Activated CD4-positive, alpha-beta T cell treated with anti-CD3 and anti-CD28 coated beads, Interleukin-2, amount 10 ng/mL, durations not matched to agents 7 days and 5 days (primary cell): ENCODE data around the gene CRY1. TPM values are rescaled to one million over a fixed set of nuclear protein-coding genes. Genes with fewer than 3 reads are reported as not detected.
"Not testable (repeated sequence)": the region's sequence is repeated elsewhere in the genome, so short reads cannot be mapped to it uniquely, and the experiment has no call there.

Experiments used
- CTCF ChIA-PET: fragments of 350-600 bp; sonication (Branson Sonifier 250); formaldehyde crosslinking; loops from one replicate; lab custom pipeline; 2021; ENCODE audit warnings: antibody characterized with exemption; lab: Charles Lee
- POLR2A ChIA-PET: fragments of 350-600 bp; sonication (Branson Sonifier 250); formaldehyde crosslinking; loops from one replicate; lab custom pipeline; 2021; ENCODE audit warnings: antibody characterized with exemption; lab: Charles Lee
- DNase-seq: peaks from one replicate; pipeline ENCODE4 v3.0.0-alpha.2; 2020
- H3K27ac Mint-ChIP-seq: one replicate; pipeline ENCODE4 v1.8.0; 2021; ENCODE audit warnings: mild to moderate bottlenecking, moderate library complexity, mixed read lengths
- H3K27me3 Mint-ChIP-seq: one replicate; pipeline ENCODE4 v1.8.0; 2021; ENCODE audit warnings: mixed read lengths
- H3K36me3 Mint-ChIP-seq: one replicate; pipeline ENCODE4 v1.8.0; 2021; ENCODE audit warnings: low read depth, mixed read lengths
- H3K4me1 Mint-ChIP-seq: one replicate; pipeline ENCODE4 v1.8.0; 2021; ENCODE audit warnings: mixed read lengths
- H3K4me3 Mint-ChIP-seq: one replicate; pipeline ENCODE4 v1.8.0; 2021; ENCODE audit warnings: mild to moderate bottlenecking, moderate library complexity, mixed read lengths
- H3K9me3 Mint-ChIP-seq: one replicate; pipeline ENCODE4 v1.8.0; 2021; ENCODE audit warnings: mixed read lengths
- total RNA-seq, 2 experiments: library from RNA; stranded (reverse); gene quantifications; one replicate each; pipeline ENCODE4 v1.2.3, GENCODE V29; 2021

CRY1 gene
- total RNA-seq, 2 experiments from 2014 or later: 12.2 to 12.9 TPM

DNA sequence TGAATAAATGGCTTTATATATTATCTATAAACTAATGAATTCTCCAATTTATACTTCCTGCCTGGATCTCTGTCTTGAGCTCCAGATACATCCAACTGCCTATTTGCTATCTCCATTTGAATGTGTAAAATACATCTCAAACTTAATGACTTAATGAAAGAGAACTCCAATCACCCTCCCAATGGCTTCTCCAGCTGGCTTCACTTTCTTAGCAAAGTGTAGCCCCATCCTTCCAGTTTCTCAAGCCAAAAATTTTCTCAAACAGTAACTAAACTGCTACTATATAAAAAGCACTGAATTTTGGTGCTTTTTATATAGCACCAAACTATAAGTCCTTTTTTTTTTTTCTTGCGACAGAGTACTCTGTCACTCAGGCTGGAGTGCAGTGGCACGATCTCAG is 2.6 kb downstream of the CRY1 start:
- Mint-ChIP-seq H3K27ac (no peak overlapping the region), H3K9me3 (peaks cover under 1% of the 10 kb centered on the region), H3K36me3 (peaks cover 2% of the 10 kb centered on the region), H3K27me3 (no peaks in the 10 kb centered on the region), H3K4me1 (peaks cover 16% of the 10 kb centered on the region), H3K4me3 (no peak overlapping the region)
- no peak for DNase-seq
- CTCF ChIA-PET: interaction anchor here (0.6 to 0.7 kb wide), 3 partner anchors 59 to 795 kb away, joined by 3 to 6 read pairs (median 4); no protein-coding TSS in a partner anchor
- POLR2A ChIA-PET: no interaction called here

DNA sequence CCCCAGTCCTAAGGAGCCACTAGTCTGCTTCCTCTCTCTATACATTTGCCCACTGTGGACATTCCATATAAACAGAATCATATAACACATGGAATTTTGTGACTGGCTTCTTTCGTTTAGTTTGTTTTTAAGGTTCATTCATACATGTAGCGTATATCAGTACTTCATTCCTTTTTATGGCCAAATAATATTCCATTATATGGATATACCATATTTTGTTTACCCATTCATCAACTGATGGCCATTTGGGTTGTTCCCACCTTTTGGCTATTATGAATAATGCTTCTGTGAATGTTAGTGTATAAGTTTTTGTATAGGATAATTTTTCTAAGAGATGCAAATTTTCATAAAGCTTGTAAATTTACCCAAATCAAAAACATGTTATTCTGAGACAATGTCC is 4.4 kb downstream of the CRY1 start:
- H3K4me3 Mint-ChIP-seq: no peak overlapping the region
- H3K27me3 Mint-ChIP-seq: no peaks in the 10 kb centered on the region
- peaks cover 7% of the 10 kb centered on the region for H3K4me1 Mint-ChIP-seq
- POLR2A ChIA-PET: no interaction called here
- CTCF ChIA-PET: interaction anchor here (0.6 kb wide), 1 partner anchor 9 kb away, joined by 3 read pairs; no protein-coding TSS in a partner anchor
- DNase-seq: no peak
- no peak overlapping the region for H3K27ac Mint-ChIP-seq
- H3K36me3 Mint-ChIP-seq: peaks cover 2% of the 10 kb centered on the region
- no peaks in the 10 kb centered on the region for H3K9me3 Mint-ChIP-seq

DNA sequence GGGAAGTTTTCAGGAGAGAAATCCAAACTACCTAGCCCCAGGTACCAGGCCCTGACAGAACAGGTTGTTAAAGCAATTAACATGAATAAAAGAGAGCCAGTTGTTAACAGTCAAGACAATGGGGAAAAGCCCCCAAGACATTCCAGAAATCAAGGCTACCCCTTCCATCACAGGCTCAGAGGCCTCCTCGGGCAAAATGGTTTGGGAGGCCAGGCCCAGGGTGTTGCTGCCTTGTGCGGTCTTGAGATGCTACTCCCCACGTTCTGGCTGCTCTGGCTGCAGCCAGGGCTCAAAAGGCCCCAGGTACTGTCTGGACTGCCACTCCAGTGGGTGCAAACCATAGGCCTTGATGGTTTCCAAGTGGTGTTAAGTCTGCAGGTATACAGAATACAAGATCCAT is 7.0 kb downstream of the CRY1 start:
- POLR2A ChIA-PET: no interaction called here
- Mint-ChIP-seq H3K27me3 (no peaks in the 10 kb centered on the region), H3K36me3 (peaks cover 8% of the 10 kb centered on the region)

DNA sequence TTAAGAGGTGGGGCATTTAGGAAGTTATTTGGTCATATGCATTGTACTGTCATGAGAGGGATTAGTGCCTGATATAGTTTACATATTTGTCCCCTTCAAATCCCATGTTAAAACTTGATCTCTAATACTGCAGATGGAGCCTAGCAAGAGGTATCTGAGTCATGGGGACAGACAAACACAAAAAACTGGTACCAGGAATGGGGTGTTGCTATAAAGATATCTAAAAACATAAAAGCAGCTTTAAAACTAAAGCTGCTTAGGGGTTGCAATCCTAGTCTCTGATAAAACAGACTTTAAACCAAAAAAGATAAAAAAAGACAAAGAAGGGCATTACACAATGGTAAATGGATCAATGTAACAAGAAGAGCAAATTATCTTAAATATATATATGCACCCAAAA is 11.6 kb downstream of the CRY1 start:
- ChIA-PET POLR2A (no interaction called here), CTCF (no interaction called here)
- Mint-ChIP-seq H3K36me3 (peaks cover 5% of the 10 kb centered on the region), H3K27me3 (no peaks in the 10 kb centered on the region), H3K4me3 (no peak overlapping the region), H3K27ac (no peak overlapping the region), H3K4me1 (no peaks in the 10 kb centered on the region), H3K9me3 (peaks cover 6% of the 10 kb centered on the region)
- DNase-seq: no peak

More for the DNA sequence above, 7.0 kb downstream of the CRY1 start:
- no peak overlapping the region for H3K27ac Mint-ChIP-seq
- peaks cover 6% of the 10 kb centered on the region for H3K9me3 Mint-ChIP-seq
- DNase-seq: no peak
- H3K4me1 Mint-ChIP-seq: peaks cover 4% of the 10 kb centered on the region
- CTCF ChIA-PET: no interaction called here
- no peak overlapping the region for H3K4me3 Mint-ChIP-seq

DNA sequence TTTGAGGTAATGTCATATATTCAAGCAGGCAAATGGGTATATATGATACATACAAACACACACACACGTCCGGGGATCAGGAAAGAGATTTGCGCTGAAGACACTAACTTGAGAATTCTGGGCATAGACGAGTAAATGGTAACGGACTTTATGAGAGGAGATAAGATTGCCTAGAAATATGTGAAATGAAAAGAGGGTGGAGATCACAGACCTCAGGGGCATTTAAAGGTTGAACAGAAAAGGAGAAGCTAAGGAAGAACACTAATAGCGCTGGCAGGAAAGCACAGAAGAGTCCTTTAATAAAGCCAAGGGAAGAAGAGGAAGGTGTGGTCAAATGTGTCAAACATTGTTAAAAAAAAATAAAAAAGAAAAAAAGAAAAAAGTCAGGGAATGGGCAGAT is 13.1 kb downstream of the CRY1 start:
- no peak overlapping the region for H3K27ac Mint-ChIP-seq
- H3K36me3 Mint-ChIP-seq: peaks cover 5% of the 10 kb centered on the region
- ChIA-PET POLR2A (no interaction called here), CTCF (interaction anchor here (0.6 to 1.5 kb wide), 2 partner anchors 9 to 11 kb away, joined by 3 to 5 read pairs; no protein-coding TSS in a partner anchor)
- H3K4me1 Mint-ChIP-seq: no peaks in the 10 kb centered on the region
- peaks cover 6% of the 10 kb centered on the region for H3K9me3 Mint-ChIP-seq
- no peaks in the 10 kb centered on the region for H3K27me3 Mint-ChIP-seq
- DNase-seq: no peak
- no peak overlapping the region for H3K4me3 Mint-ChIP-seq

DNA sequence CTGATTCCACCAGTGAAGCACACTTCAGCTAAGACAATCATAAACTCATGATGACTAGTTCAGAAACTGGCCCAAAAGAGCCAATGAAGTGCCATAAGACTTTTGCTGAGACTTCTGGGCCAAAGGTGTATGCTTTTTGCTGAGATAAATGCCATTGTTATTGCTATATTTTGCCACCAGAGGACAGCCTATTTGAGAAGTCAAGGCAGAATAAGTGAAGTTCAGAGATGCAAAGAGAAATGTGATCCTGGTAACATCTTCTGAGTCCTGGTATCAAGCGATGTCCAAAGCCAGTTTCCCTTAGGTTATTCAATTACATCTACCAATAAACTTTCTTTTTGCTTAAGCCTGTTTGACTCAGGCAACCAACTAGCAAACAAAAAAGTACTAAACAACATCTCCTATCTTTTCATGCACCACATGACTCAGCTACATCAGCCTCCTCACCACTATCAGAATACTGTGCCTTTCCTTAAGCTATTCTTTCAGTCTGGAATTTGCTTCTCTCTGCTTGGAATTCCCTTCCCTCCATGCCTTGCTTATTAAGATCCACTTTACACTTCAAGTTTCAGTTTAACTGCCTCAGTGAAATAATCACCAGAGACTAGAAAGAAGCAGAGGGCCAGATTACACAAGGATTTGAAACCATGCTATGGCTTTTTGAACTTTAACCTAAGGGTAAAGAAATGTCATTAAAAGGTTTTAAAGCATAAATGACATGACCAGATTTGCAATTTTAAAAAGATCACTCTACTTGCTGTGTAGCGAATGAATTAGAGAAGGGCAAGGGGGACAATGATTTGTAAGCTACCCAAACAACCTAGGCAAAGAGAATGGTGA is 14.0 kb downstream of the CRY1 start:
- Mint-ChIP-seq H3K4me3 (no peak overlapping the region), H3K36me3 (peaks cover 5% of the 10 kb centered on the region), H3K4me1 (no peaks in the 10 kb centered on the region), H3K27me3 (no peaks in the 10 kb centered on the region), H3K27ac (no peak overlapping the region), H3K9me3 (peaks cover 6% of the 10 kb centered on the region)
- ChIA-PET POLR2A (no interaction called here), CTCF (interaction anchor here (1.5 kb wide), 1 partner anchor 10 kb away, joined by 5 read pairs; no protein-coding TSS in a partner anchor)
- DNase-seq: no peak

DNA sequence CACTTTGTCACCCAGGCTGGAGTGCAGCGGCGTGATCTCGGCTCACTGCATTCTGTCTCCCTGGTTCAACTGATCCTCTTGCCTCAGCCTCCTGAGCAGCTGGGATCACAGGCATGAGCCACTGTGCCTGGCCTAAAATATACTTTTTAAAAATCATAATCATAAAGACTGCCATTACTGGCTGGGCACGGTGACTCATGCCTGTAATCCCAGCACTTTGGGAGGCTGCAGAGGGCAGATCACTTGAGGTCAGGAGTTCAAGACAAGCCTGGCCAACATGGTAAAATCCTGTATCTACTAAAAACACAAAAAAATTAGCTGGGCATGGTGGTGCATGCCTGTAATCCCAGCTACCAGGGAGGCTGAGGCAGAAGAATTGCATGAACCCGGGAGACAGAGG is 20.1 kb downstream of the CRY1 start:
- H3K27ac Mint-ChIP-seq, CTCF ChIA-PET, DNase-seq, H3K27me3 Mint-ChIP-seq, H3K4me1 Mint-ChIP-seq, POLR2A ChIA-PET, H3K4me3 Mint-ChIP-seq, H3K36me3 Mint-ChIP-seq, H3K9me3 Mint-ChIP-seq: not testable (repeated sequence)

DNA sequence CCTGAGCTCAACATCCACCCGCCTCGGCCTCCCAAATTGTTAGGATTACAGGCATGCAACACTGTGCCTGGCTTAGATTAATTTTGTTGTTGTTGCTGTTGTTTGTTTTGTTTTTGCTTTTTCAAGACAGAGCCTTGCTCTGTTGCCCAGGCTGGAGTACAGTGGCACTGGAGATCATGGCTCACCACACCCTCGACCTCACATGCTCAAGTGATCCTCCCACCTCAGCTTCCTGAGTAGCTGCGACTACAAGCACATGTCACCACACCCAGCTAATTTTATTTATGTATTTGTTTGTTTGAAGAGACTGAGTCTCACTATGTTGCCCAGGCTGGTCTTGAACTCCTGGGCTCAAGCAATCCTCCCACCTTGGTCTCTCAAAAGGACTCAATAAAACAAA is 26.7 kb downstream of the CRY1 start:
- H3K27me3 Mint-ChIP-seq: no peaks in the 10 kb centered on the region
- peaks cover 5% of the 10 kb centered on the region for H3K9me3 Mint-ChIP-seq
- H3K36me3 Mint-ChIP-seq: peaks cover 8% of the 10 kb centered on the region
- DNase-seq: no peak
- ChIA-PET POLR2A (no interaction called here), CTCF (no interaction called here)
- H3K27ac Mint-ChIP-seq: no peak overlapping the region
- peaks cover 7% of the 10 kb centered on the region for H3K4me1 Mint-ChIP-seq
- H3K4me3 Mint-ChIP-seq: no peak overlapping the region

DNA sequence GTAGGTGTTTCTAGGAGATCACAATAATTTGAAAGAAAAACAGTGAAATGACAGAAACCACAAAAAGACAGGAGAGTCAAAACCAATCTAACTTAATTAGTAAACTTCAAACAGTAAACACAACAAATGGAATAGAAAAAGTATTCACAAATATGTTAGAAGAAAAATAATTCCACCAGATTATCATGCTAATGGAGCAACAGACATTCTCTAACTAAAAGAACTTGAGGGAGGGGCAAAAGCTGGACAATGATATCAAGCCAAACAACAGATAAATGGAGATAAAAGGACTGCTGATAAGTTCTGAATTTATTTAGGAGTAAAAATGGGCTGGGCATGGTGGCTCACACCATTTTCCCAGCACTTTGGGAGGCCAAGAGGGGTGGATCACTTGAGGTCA is 28.7 kb downstream of the CRY1 start:
- ChIA-PET POLR2A (no interaction called here), CTCF (no interaction called here)
- Mint-ChIP-seq H3K9me3 (peaks cover 5% of the 10 kb centered on the region), H3K27ac (no peak overlapping the region), H3K36me3 (peaks cover 8% of the 10 kb centered on the region), H3K4me3 (no peak overlapping the region), H3K27me3 (no peaks in the 10 kb centered on the region), H3K4me1 (peaks cover 7% of the 10 kb centered on the region)
- DNase-seq: no peak

DNA sequence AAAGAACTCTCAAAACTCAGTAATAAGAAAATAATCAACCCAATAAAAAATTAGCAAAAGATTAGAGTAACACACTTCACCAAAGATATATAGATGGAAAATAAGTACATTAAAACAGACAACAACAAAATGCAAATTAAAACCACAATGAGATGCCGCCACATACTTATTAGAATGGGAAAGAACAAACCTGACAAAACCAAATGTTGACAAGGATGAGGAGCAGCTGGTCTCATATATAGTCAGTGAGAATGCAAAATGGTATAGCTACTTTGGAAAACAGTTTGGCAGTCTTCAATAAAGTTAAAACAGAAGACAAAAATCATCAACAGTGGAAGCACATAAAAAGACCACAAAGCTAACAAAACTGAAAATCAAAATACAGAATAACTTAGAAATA is 29.1 kb downstream of the CRY1 start:
- Mint-ChIP-seq H3K27ac (no peak overlapping the region), H3K4me1 (peaks cover 7% of the 10 kb centered on the region), H3K9me3 (peaks cover 5% of the 10 kb centered on the region), H3K4me3 (no peak overlapping the region), H3K36me3 (peaks cover 8% of the 10 kb centered on the region), H3K27me3 (no peaks in the 10 kb centered on the region)
- ChIA-PET CTCF (no interaction called here), POLR2A (no interaction called here)
- no peak for DNase-seq

DNA sequence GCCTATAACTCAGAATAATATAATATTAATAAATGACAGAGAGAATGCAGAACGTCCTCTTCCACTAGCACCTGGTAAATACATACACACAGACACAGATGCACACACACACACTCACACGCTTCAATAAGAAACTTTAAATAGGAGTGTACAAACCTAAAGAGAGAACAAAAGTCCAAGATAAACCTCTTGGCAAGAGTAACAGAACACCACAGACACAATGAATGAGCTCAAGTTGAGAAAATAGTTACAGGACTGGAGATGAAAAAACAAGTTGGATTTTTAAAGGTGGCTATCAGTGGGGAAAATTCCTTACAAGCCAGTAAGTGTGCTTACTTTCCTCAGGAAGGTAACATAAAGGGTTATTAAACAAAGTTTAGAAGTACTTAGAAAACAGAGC is 35.2 kb downstream of the CRY1 start:
- ChIA-PET CTCF (interaction anchor here (1.0 kb wide), 1 partner anchor 13 kb away, joined by 3 read pairs; no protein-coding TSS in a partner anchor), POLR2A (no interaction called here)
- H3K36me3 Mint-ChIP-seq: no peaks in the 10 kb centered on the region

DNA sequence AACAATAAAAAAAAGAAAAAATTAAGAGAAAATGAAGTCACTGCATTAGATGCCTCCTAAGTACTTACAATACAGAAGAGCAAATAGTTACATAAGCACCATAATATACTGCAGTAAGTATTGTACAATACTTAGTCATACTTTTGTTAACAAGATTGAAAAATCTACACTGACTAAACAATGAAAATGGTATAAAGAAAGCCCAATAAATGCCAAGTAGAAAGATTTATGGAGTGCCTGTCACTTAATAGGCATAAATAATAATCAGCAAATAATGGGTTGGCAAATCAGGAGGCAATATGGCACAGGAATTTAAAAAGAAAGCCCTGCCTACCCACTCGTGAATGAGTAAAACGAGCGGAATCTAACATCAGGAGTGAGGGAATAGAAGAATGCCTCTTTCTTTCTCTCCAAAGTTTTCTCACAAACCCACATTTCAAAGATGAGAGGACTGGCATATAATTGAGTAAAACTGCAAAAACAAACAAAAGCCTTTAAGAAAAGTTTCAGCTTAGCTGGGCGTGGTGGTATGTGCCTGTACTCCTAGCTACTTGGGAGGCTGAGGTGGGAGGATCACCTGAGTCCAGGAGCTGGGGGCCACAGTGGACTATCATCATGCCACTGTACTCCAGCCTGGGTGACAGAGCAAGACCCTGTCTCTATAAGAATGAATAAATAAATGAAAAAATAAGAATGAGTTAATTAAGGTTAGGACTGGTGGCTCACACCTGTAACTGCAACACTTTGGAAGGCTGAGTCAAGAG is 36.1 kb downstream of the CRY1 start:
- Mint-ChIP-seq H3K27me3 (no peaks in the 10 kb centered on the region), H3K36me3 (no peaks in the 10 kb centered on the region), H3K9me3 (peaks cover 7% of the 10 kb centered on the region), H3K4me1 (no peaks in the 10 kb centered on the region), H3K27ac (no peak overlapping the region), H3K4me3 (no peak overlapping the region)
- DNase-seq: no peak
- CTCF ChIA-PET: interaction anchor here (1.0 kb wide), 1 partner anchor 12 kb away, joined by 3 read pairs; no protein-coding TSS in a partner anchor
- POLR2A ChIA-PET: no interaction called here

More for the DNA sequence above, 35.2 kb downstream of the CRY1 start:
- Mint-ChIP-seq H3K9me3 (peaks cover 2% of the 10 kb centered on the region), H3K4me3 (no peak overlapping the region), H3K27me3 (no peaks in the 10 kb centered on the region), H3K4me1 (no peaks in the 10 kb centered on the region), H3K27ac (no peak overlapping the region)
- DNase-seq: no peak

DNA sequence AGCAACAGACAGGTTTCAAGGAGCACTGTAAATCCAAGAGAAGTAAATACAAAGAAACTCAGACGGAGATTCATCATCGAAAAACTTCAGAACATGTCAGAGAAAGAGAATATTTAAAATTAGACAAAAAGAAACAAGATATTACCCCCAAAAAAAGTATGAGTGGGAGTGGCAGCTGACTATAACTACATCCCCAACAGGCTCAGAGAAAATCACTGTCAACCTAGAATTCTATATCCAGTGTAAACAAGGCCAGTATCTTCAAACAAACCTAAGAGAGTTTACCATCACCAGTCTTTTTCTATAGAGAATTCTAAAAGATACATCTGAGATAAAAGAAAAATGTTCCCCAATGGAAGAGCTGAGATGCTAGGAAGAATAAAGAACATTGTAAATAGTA is 39.6 kb downstream of the CRY1 start:
- H3K9me3 Mint-ChIP-seq: peaks cover 7% of the 10 kb centered on the region
- peaks cover 3% of the 10 kb centered on the region for H3K36me3 Mint-ChIP-seq
- ChIA-PET POLR2A (no interaction called here), CTCF (interaction anchor here (0.6 kb wide), 1 partner anchor 444 kb away, joined by 3 read pairs; no protein-coding TSS in a partner anchor)
- H3K27ac Mint-ChIP-seq: no peak overlapping the region
- DNase-seq: no peak
- H3K27me3 Mint-ChIP-seq: no peaks in the 10 kb centered on the region
- peaks cover 1% of the 10 kb centered on the region for H3K4me1 Mint-ChIP-seq
- H3K4me3 Mint-ChIP-seq: no peak overlapping the region
